Stimulated activated CD8-positive, alpha-beta memory T cell treated with anti-CD3 and anti-CD28 coated beads, Interleukin-15, amount 100 ng/mL, for 48 hours (primary cell): ENCODE data around the gene LUC7L.
"Not testable (repeated sequence)": the region's sequence is repeated elsewhere in the genome, so short reads cannot be mapped to it uniquely, and the experiment has no call there.

Experiments used
- DNase-seq, 2 donors: peaks; one replicate each; pipeline ENCODE4 v3.0.0-alpha.2; 2020; ENCODE audit warnings: low read depth in 2 of 2

LUC7L gene, protein sequence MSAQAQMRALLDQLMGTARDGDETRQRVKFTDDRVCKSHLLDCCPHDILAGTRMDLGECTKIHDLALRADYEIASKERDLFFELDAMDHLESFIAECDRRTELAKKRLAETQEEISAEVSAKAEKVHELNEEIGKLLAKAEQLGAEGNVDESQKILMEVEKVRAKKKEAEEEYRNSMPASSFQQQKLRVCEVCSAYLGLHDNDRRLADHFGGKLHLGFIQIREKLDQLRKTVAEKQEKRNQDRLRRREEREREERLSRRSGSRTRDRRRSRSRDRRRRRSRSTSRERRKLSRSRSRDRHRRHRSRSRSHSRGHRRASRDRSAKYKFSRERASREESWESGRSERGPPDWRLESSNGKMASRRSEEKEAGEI

DNA sequence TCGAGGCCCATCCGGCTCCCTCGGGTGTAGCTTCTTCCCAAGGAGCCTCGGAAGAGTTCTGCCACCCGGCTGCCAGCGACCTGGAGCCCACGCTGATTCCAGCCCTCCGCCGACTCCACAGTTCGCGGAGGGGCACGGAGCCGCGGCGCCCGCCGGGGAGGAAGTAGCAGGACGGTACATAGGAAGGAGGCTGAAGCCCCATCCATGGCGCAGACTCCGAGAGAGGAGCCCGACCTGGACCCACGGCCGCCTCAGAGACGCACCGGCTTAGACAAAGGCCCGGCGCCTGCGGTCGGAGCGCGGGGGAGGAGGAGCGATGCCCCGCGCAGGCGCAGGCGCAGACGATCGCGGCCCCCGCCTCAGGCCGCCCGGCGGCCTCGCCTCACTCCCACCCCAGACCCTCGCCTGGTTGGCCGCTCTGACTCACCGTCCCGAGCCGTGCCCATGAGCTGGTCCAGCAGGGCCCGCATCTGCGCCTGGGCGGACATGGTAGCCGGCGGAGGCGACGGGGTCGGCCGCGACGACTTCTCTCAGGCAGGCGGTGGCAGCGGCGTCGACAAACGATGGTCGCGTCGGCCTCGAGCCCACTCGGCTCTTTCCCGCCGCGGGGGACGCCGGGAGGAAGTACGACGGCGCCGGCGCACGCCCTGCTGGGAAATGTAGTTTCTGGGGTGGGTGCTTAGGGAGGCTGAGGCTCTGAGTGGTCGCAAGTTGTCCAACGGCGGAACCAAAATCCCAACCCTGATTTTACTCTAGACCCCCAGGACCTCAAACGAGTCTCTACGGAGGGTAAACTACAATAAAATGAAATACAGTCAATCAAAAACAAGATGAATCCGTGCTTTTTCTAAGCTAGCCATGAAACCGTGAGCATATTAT, at the start of gene LUC7L:
Gene LUC7L (minus strand): TSS at position 598 of the 879 bp plus-strand sequence. CDS start 110 bp downstream, at position 488.
- peak; percentile 82 to 85 for DNase-seq

DNA sequence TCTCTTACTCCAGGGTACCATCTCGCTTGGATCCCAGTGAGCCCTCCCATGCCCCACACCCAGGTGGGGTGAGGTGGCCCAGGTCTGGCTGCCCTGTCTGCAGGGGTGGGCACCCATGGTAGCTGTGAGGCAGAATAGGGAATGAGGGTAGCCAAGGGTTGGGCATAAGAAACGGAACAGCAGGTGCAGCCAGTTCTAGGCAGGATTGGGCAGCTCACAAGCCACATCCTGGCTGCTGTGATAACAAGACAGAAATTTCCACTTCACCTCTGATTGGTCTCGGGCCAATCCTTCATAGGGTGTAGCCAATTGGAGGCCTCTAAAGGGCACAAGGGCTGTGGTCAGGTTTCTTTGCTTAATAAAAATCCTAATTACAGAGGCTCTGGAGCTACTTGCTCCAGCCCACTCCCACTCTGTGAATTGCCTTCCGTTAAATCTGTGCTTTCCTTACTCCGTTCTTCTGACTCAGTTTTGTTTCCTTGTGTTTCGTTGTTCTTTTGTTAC, 49.7 kb upstream of the LUC7L start:
- DNase-seq = no peak

DNA sequence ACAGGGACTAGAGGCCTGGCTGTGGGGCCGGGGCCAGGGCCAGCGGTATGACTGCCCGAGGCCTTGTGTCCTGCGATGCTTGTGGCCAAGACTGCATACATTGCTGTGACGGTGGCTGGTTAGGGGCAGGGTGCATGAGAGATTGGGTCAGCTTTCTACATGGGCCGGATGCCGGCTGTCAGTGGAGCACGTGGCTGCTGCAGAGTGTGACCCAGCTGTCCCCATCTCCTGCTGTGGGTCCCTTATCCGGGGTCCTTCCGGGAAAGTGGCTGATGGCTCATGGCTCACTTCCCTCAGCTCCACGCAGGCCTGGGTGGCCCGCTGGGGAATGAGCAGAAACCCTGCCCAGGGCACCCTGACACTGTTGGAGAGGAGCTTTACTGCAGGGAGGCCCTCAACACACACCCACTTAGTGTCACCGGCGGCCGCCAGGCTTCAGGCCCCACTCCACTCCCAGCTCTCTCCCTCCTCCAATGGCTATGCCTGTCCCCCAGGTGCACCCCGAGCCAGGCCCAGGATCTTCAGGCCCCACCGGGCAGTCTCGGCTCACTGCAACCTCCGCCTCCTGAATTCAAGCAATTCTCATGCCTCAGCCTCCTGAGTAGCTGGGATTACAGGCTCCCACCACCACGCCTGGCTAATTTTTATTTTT, 47.3 kb upstream of the LUC7L start:
- DNase-seq = no peak

DNA sequence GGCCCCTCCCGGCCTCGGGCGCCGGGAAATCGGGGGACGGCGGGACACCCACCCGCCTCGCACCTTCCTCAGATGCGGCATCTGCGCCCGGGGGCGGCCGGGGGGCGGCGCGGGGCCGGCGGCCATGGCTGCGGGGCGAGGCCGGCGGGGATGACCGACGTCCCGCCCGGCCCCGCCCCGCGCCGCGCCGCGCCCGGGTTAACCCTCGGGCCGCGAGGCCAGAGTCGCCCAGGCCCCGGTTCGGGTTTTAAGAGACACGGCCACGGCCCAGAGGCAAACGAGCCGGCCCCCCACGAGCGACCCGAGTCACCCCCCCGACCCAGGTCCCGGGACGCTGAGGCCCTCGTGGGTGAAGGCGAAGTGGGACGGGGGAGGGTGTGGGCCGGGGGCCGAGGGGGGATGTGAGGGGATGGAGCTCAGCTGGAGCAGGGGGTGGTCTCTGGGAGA, 46.6 kb upstream of the LUC7L start, which contains the start of gene RGS11:
Gene RGS11 (minus strand): TSS at position 159 of the 447 bp plus-strand sequence. CDS start 33 bp downstream, at position 126.
- DNase-seq = no peak

DNA sequence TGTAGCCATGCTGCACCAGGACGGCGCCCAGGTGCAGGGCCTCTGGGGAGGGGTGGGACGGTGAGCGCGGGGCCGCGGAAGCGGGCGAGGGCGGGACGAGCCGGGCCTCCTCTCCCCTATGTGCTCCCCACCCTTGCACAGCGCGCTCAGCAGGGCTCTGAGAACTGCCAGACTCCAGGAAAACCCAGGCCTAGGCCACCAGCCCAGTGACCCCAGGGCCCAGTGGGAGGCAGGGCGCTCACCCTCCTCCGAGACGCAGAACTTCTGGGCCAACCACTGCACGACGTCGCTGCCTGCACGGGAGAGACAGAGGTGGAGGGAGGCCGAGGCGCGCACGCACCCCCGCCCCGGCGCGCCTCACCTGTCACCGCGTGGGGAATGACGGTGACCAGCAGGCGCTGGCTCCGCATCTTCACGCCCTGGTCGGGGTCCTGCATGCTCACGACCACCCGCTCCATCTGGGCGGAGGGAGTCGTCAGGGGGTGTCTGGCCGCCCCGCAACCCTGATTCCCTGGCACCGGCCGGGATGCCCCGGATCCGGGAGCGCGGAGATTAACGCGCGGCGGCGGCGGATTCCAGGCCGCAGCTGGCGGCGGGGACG, 45.9 kb upstream of the LUC7L start:
- DNase-seq = no peak

DNA sequence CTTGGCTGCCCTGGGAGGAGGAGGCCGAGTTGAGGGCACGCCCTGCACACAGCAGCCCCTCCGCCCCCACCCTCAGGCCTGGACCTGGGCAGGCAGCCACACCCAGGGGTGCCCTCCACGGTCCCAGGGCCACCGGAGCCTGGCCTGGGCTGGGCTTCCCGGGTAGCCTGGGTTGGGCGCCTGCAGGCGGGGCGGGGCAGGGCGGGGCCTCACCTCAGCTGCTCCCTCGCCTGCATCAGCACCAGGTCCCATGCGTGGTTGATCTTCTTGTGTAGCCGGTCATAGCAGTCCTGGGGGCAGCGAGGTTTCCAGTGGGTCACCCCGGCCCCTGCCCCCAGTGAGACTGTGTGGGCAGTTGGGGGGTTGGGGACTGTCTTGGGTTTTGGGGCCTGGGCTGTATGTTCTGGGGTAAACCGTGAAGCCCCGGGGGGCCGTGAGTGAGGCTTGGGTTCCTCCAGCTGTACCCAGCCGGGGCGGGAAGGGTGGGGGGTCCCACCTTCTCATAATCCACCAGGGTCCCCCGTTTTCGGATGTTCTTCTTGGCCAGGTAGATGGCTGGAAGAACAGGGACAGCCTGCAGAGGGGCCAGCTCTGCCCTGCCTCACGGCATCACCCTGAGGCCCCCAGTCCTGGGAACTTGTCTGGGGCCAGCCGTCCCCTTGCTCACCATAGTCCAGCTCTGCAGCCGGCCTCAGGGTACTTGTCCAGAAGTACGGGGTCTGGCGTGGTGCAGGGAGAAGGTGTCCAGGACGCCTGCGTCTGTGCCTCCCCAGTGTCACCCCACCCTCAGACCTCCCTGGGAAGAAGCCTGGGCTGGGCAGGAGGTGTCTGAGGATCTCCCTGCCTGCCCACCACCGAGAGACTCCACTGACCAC, 44.5 kb upstream of the LUC7L start:
- DNase-seq = no peak

DNA sequence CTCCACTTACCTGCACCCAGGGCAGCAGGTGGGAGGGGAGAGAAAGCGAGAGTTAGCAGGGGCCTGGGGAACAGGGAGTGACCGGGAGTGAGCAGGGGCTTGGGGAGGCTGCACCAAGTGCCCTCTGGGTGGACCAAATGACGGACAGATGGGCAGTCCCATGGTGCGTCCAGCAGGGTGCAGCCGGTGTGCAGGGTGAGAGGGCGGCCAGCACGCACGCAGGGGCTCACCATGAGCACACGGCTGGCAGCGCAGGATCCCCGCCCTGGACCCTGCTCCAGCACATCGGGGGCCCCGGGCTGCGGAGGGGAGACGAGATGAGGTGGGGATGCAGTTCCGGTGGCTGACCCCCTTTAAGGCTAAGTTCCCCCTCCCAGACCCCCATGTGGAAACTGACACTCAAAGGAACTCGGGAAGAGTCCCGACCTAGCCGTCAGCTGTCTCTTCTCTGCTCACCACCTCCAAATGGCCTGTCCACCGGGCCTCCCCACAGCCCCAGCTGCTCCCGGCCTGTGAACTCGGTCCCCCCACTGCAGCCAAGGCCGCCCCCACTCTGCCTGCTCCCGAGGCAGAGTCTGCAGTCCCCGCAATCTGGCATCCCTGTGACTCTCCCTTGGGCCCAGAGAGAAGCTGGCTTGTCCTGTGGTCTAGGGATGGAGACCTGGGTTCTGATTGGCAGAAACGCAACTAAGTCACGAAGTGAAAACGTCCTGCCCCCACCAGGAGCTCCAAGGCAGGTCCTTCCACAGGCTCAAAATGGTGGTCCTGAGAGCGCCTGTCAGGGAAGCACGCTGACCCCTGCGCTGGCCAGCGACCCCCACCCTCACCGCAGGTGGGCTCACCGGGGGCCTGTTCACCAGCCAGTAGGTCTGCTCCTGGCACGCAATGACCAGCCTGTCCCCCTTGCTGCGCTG, 43.6 kb upstream of the LUC7L start:
- DNase-seq = no peak

DNA sequence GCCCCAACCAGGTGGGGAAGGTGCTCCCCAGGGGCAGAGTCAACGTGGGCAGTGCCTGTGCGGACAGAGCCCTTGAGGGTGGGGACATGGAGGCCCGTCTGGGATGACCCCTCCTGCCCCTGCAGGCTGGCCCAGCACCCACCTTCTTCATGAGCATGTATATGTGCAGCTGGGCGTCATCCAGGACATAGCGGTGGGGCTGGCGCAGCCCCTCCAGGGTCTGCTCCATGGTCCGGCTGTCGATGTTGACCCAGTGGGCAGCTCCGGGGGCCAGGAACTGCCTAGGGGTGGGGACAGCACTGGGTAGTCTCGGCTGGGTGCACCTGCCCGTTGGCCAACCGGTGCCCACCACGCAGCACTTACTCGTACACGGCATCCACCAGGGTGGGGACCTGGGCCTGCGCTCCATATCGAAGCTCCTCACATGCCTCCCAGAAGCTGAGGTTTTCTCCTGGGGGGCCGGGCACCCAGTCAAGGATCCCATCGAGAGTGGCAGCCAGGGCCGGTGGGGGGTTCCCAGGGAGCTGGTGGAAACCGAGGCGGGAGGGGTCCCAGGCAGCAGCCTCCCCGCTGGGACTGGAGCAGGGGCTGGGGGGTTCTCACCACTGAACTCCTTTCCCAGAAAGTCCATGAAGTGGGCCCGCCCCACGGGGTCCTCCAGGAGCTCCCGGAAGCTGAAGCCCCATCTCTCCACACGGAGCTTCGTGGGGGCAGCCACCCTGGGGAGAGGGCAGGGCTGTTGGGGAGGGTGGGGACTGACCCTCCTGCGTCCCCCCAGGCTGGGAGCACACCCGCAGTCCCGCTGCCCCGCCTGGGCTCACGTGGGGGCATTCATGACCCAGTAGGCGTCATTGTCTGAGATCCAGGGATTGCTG, 41.4 kb upstream of the LUC7L start:
- no peak for DNase-seq

DNA sequence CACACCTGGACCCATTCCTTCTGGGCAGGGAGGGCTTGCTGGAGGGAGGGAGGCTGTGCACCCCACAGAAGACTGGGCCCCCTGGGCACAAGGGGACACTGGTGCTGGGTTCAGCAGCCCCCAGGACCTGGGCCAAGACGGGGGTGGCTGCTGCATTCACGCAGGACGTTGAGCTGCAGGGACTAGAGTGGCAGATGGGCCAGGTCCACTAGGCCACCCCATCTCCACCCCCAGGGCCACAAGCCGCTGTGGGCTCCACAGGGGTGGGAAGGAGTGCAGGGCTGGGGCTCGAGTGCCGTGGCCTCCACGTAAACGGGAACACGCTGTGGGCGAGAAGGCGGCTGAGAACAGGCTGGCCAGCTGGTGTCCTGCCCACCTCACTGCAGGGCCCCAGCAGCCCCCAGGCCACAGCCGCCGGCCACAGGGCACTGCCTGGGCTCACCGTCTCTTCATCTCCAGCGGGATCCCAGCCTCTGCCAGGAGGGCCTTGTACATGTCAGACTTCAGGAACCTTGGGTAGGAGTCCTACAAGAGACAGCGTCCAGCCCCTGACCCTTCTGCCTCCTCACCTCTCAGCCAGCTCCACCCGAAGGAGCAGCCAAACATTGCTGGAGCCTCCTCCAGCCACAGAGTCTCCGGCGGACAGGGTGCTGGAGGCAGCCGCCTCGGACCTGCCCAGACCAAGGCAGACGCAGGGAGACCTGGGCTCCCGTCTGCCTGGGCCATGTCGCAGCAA, 40.0 kb upstream of the LUC7L start:
- DNase-seq = no peak

DNA sequence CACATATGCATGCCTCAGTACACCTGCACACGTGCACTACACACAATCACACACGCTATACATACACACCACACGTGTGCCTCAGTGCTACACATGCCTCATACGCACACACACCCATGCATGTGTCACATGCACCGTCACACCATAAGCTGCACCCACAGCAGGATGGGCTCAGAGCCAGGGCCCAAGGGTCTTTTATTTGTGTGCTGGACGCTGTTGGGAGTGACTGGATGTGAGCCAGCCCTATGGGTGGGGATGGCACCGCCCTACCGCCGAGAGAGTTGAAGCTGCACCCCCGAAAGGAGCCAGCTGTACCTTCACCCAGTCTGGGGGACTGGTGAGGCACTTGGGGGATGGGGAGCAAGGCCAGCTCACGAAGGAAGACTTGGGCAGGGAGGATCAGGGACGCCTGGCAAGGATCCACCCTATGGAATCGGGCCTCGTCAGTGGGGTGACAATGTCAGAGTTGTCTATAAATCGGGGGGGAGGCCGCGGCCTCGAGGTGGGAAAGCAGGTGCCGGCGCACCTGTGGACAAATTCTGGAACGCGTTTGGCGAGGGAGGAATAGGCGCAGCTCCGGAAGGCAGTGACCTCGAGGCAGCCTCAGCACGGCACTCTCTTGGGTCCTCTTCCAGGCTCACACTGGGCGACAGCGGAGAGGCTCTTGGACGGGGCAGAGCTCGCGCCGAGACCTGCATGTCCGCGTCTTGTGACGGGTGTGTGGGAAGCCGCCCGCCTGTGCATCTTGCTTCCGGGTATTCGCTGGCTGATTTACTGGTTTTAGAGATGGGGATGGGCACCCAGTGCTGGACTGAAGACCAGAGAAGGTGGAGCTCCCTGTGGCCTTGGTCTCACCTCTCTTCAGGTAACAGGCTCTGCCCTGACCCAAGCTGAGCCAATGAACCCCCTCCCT, 39.1 kb upstream of the LUC7L start:
- no peak for DNase-seq

DNA sequence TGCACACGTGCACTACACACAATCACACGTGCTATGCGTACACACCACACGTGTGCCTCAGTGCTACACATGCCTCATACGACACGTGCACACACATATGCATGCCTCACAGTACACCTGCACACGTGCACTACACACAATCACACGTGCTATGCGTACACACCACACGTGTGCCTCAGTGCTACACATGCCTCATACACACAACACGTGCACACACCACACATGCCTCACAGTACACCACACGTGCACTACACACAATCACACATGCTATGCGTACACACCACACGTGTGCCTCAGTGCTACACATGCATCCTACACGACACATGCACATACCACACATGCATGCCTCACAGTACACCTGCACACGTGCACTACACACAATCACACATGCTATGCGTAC, 38.3 kb upstream of the LUC7L start:
- DNase-seq = not testable (repeated sequence)

DNA sequence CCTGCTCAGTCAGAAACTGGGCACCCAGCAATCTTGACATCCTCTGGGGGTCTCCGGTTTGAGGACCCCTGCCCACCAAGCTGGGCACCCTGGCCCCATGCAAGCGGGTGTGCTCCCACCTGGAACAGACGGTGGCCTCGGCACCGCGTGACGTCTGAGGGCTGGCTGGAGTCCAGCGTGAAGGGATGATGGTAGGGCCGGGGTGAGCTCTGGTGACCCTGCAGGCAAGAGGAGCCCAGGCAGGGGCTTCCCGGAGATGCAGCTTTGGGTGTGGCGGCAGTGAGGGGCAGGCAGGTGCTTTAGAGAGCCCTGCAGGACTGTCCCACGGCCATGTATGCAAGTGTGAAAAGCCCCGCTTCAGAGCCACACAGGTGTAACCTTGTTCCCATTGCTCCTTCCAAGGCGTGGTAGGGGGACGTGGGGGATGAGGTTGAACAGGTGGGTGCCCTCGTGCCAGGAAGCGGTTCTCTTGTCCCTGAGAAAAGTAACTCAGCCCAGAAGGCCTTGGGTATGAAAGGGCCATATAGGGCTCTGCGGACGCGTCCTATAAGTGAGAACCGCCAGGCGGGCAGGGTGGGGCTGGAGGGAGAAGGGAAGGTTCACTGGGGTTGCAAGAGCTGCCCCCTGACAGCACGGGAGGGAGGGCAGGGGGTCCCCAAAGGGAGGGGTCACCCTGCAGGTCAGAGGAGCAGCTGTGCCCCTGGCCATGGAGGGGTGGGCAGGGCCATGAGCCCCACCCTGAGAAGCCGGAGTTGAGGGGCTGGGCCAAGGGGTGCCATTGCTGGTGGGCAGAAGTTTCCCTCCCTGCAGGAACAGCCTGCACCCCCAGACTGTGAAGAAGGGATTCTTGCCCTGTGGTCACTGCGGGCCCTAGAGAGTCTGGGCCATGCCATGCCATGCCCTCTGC, 37.3 kb upstream of the LUC7L start:
- no peak for DNase-seq

DNA sequence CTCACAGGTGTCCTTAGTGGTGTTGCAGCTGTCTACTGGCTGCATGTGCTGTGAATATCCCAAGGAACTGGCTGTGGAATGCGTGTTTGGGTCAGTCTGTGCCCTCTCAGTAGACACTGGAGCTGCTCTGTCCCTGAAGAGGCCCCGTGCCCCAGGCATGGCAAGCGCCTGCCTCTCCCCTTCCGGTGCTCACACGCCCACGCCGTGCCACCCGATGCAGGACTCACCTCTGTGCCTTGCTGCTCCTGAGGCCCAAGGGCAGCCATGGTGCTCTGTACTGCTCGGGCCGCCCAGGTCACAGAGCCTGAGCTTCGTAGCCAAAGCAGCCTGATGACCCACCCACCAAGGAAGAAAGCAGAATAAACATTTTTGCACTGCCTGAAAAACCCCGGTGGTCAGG, 36.5 kb upstream of the LUC7L start:
- DNase-seq = no peak

DNA sequence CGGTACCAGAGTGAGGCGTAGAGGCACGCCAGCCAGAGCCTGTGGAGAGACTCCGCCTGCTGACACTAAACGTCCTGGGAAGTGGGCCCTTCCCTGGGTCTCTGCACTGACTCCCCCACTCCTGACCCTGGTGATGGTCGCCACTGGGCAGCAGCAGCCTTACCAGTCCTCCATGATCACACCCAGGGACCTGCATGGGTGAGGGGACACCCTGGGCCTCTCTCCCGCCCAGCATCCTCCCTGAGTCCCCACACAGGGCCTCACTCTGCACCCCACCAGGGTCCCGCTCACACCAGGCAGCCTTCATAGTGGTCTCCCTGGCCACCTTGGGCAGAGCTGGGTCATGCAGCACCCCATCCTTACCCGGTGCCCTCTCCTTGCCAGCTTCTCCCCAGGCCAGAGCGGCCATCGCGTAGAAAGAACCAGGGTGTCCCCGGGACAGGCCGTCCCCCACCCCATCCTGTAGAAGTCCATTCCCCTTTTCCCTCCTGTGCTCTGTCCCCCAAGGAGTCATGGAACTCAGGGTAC, 35.8 kb upstream of the LUC7L start:
- DNase-seq = no peak

DNA sequence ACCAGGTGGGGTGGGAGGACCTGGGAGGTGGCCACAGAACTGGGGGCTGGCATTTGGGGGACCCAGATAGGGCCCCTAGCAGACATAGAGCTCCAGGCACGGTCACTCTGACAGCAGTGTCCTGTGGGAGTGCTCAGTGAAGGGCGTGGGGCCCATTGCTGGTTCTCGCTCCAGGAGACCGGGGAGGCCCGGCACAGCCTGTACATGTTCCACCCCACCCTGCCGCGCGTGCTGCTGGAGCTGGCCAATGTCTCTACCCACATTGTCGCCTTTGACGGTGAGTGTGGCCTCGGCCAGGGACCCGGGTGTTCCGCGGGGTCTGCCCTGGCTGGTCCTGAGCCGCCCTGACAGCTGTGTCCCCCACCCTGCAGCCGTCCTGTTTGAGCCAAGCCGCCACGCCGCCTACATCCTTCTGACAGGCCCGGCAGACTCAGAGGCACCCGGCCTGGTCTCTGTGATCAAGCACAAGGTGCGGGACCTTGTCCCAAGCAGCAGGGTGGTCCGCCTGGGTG, 35.2 kb upstream of the LUC7L start:
- no peak for DNase-seq
